Measurements from ENCODE around the gene PARP9. TPM values are rescaled to one million over a fixed set of nuclear protein-coding genes. Genes with fewer than 3 reads are reported as not detected.

The PARP9 gene
- total and polyA plus RNA-seq, 2 donors (not counting 1 experiment from before 2014, with no cell fraction given): 19.6 to 31.2 TPM

DNA sequence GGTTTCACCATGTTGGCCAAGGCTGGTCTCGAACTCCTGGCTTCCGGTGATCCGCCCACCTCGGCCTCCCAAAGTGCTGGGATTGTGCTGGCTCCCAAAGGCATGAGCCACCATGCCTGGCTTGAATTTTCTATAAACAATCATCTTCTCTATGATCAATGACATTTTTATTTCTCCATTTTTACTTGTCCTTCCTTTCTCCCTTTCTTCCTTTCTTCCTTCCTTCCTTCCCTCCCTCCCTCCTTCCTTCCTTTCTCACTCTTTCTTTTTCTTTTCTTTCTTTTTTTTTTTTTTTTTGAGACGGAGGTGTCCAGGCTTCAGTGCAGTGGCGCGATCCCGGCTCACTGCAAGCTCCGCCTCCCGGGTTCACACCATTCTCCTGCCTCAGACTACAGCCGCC, 40.8 kb downstream of the PARP9 start:
- DNase-seq: no peak
- Histone ChIP-seq H3K9me3 (ENCODE audit: control extremely low read depth in 1 of 3, control insufficient read depth in 2 of 3, insufficient read depth in 1 of 3, low read length in 2 of 3) (no peaks in the 10 kb centered on the region), H3K27ac (ENCODE audit: low read length in 2 of 2) (no peak overlapping the region), H3K27me3 (replicated peaks in 1 of 4; ENCODE audit: control extremely low read depth in 1 of 4, control insufficient read depth in 3 of 4, insufficient read depth in 4 of 4, low read length in 3 of 4) (no peaks in the 10 kb centered on the region), H3K4me2 (replicated peaks; ENCODE audit: low read depth, low read length, poor library complexity, severe bottlenecking) (no peak overlapping the region), H4K20me1 (ENCODE audit: control insufficient read depth, insufficient read depth, low read length, poor library complexity, severe bottlenecking) (no peaks in the 10 kb centered on the region), H3K4me3 (ENCODE audit: control extremely low read depth in 1 of 5, extremely low read depth in 1 of 5, insufficient read depth in 1 of 5, low read depth in 2 of 5, low read length in 4 of 5) (no peak overlapping the region), H3K79me2 (ENCODE audit: control insufficient read depth, insufficient read depth, low read length) (no peaks in the 10 kb centered on the region), H2AFZ (ENCODE audit: insufficient read depth, low read depth, low read length, poor library complexity, severe bottlenecking) (no peak overlapping the region), H3K9ac (ENCODE audit: low read length) (no peak overlapping the region), H3K36me3 (replicated peaks in 1 of 2; ENCODE audit: control extremely low read depth in 1 of 2, control insufficient read depth in 1 of 2, extremely low read depth in 1 of 2, insufficient read depth in 2 of 2, low read length in 1 of 2) (peaks cover 0 to 10% of the 10 kb centered on the region in 2 experiments), H3K4me1 (ENCODE audit: control insufficient read depth in 2 of 2, insufficient read depth in 2 of 2, low read length in 2 of 2) (no peaks in the 10 kb centered on the region)
- ChIA-PET POLR2A (no interaction called here), CTCF (interaction anchor here (0.7 kb wide), 1 partner anchor 155 kb away, joined by 4 read pairs; no protein-coding TSS in a partner anchor)
- no peak for TF ChIP-seq EZH2 (IDR thresholded peaks at IDR 0.05; ENCODE audit: borderline replicate concordance, insufficient read depth, low read depth, low read length, poor library complexity, severe bottlenecking)
- TF ChIP-seq, protein P1, sequence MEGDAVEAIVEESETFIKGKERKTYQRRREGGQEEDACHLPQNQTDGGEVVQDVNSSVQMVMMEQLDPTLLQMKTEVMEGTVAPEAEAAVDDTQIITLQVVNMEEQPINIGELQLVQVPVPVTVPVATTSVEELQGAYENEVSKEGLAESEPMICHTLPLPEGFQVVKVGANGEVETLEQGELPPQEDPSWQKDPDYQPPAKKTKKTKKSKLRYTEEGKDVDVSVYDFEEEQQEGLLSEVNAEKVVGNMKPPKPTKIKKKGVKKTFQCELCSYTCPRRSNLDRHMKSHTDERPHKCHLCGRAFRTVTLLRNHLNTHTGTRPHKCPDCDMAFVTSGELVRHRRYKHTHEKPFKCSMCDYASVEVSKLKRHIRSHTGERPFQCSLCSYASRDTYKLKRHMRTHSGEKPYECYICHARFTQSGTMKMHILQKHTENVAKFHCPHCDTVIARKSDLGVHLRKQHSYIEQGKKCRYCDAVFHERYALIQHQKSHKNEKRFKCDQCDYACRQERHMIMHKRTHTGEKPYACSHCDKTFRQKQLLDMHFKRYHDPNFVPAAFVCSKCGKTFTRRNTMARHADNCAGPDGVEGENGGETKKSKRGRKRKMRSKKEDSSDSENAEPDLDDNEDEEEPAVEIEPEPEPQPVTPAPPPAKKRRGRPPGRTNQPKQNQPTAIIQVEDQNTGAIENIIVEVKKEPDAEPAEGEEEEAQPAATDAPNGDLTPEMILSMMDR (IDR thresholded peaks at IDR 0.05): no peak
- over 99% methylated on average over 9 of the region's 11 CpGs for WGBS (ENCODE audit: insufficient coverage)
- Mint-ChIP-seq H3K4me1 (no peaks in the 10 kb centered on the region), H3K4me3 (no peak overlapping the region), H3K27me3 (no peaks in the 10 kb centered on the region), H3K9me3 (ENCODE audit: insufficient read depth) (no peaks in the 10 kb centered on the region), H3K27ac (no peak overlapping the region)
- intact Hi-C loops (cut with micrococcal nuclease): no loop called here
- no peak for ATAC-seq (ENCODE audit: low read depth)

- no peaks in the 10 kb centered on the region for H4K20me1 ChIP-seq (ENCODE audit: control insufficient read depth, insufficient read depth, low read length, poor library complexity, severe bottlenecking)
- ChIA-PET CTCF (no interaction called here), POLR2A (no interaction called here)
- Mint-ChIP-seq H3K4me3 (no peak overlapping the region), H3K9me3 (ENCODE audit: insufficient read depth) (no peaks in the 10 kb centered on the region), H3K27ac (no peak overlapping the region), H3K4me1 (no peaks in the 10 kb centered on the region), H3K27me3 (no peaks in the 10 kb centered on the region)
- no peak overlapping the region for H2AFZ ChIP-seq (ENCODE audit: insufficient read depth, low read depth, low read length, poor library complexity, severe bottlenecking)
- no peak overlapping the region for H3K4me2 ChIP-seq (replicated peaks; ENCODE audit: low read depth, low read length, poor library complexity, severe bottlenecking)
- H3K9ac ChIP-seq (ENCODE audit: low read length): no peak overlapping the region
- no peaks in the 10 kb centered on the region for H3K36me3 ChIP-seq (replicated peaks in 1 of 2; ENCODE audit: control extremely low read depth in 1 of 2, control insufficient read depth in 1 of 2, extremely low read depth in 1 of 2, insufficient read depth in 2 of 2, low read length in 1 of 2)
- no peaks in the 10 kb centered on the region for H3K27me3 ChIP-seq (replicated peaks in 1 of 4; ENCODE audit: control extremely low read depth in 1 of 4, control insufficient read depth in 3 of 4, insufficient read depth in 4 of 4, low read length in 3 of 4)
- no peak for DNase-seq
- intact Hi-C loops (cut with micrococcal nuclease): no loop called here
- WGBS (ENCODE audit: insufficient coverage): 100% methylated on average over 4 of the region's 4 CpGs
- H3K27ac ChIP-seq (ENCODE audit: low read length in 2 of 2): no peak overlapping the region
- TF ChIP-seq, protein P1 (IDR thresholded peaks at IDR 0.05): no peak
- TF ChIP-seq EZH2 (IDR thresholded peaks at IDR 0.05; ENCODE audit: borderline replicate concordance, insufficient read depth, low read depth, low read length, poor library complexity, severe bottlenecking): no peak
- H3K4me1 ChIP-seq (ENCODE audit: control insufficient read depth in 2 of 2, insufficient read depth in 2 of 2, low read length in 2 of 2): no peaks in the 10 kb centered on the region
- no peaks in the 10 kb centered on the region for H3K79me2 ChIP-seq (ENCODE audit: control insufficient read depth, insufficient read depth, low read length)
- no peaks in the 10 kb centered on the region for H3K9me3 ChIP-seq (ENCODE audit: control extremely low read depth in 1 of 3, control insufficient read depth in 2 of 3, insufficient read depth in 1 of 3, low read length in 2 of 3)
- no peak overlapping the region for H3K4me3 ChIP-seq (ENCODE audit: control extremely low read depth in 1 of 5, extremely low read depth in 1 of 5, insufficient read depth in 1 of 5, low read depth in 2 of 5, low read length in 4 of 5)
- ATAC-seq (ENCODE audit: low read depth): no peak
Observed at GRCh38 chr3:122520861-122521260, 43.2 kb downstream of the PARP9 start.

All from B cell (primary cell).